Calu3 (cell line): ENCODE results near the gene GFRA1. TPM values are rescaled to one million over a fixed set of nuclear protein-coding genes. Genes with fewer than 3 reads are reported as not detected.

Experiments used
- BruUV-seq: library from RNA; stranded (reverse); fragments of 400-500 nt; replicated peaks from 2 replicates; lab custom pipeline; 2021; lab: Mats Ljungman, UMichigan
- CTCF ChIA-PET: fragments of 300-600 bp; sonication (Branson Sonifier 250); formaldehyde crosslinking; loops from one replicate; lab custom pipeline; 2022; ENCODE audit warnings: antibody characterized with exemption; lab: Charles Lee
- DNase-seq: peaks from one replicate; pipeline ENCODE4 v3.0.0; 2022
- H3K27ac Mint-ChIP-seq: one replicate; pipeline ENCODE4 v1.8.0; 2022; ENCODE audit warnings: mixed read lengths; ENCODE audit not compliant: unreplicated experiment
- H3K27me3 Mint-ChIP-seq: one replicate; pipeline ENCODE4 v1.8.0; 2022; ENCODE audit warnings: mixed read lengths; ENCODE audit not compliant: unreplicated experiment
- H3K36me3 Mint-ChIP-seq: one replicate; pipeline ENCODE4 v1.8.0; 2022; ENCODE audit warnings: mild to moderate bottlenecking, moderate library complexity, mixed read lengths; ENCODE audit not compliant: insufficient read depth, unreplicated experiment
- H3K4me1 Mint-ChIP-seq: one replicate; pipeline ENCODE4 v1.8.0; 2022; ENCODE audit warnings: mild to moderate bottlenecking, low read depth, mixed read lengths; ENCODE audit not compliant: unreplicated experiment
- H3K4me3 Mint-ChIP-seq: one replicate; pipeline ENCODE4 v1.8.0; 2022; ENCODE audit warnings: mild to moderate bottlenecking, low read depth, moderate library complexity, mixed read lengths; ENCODE audit not compliant: unreplicated experiment
- H3K9me3 Mint-ChIP-seq: one replicate; pipeline ENCODE4 v1.8.0; 2022; ENCODE audit warnings: low read depth, mixed read lengths; ENCODE audit not compliant: unreplicated experiment
- CTCF ChIP-seq: fragments of 200-600 bp; IDR thresholded peaks from one replicate; pipeline ENCODE4 v1.8.0; 2022; ENCODE audit warnings: antibody characterized with exemption; ENCODE audit not compliant: unreplicated experiment
- intact Hi-C: fragments of 100-400 bp; cut with micrococcal nuclease; formaldehyde crosslinking; loops from one replicate; pipeline ENCODE4 v1.10.0; 2022; ENCODE audit not compliant: unreplicated experiment
- total RNA-seq: library from RNA; stranded (reverse); gene quantifications from 2 replicates; pipeline ENCODE4 v1.2.3, GENCODE V29; 2022

The GFRA1 gene
- total RNA-seq, 1 experiment from 2014 or later, result not detected

- Mint-ChIP-seq H3K27me3 (no peaks in the 10 kb centered on the region), H3K27ac (no peak overlapping the region), H3K9me3 (peaks cover 3% of the 10 kb centered on the region), H3K4me1 (no peaks in the 10 kb centered on the region), H3K36me3 (no peaks in the 10 kb centered on the region), H3K4me3 (no peak overlapping the region)
- no peak for DNase-seq
- intact Hi-C loops, result no loop called here
- no peak for TF ChIP-seq CTCF
- no TSS peak for BruUV-seq
- CTCF ChIA-PET, result no interaction called here
Observed at GRCh38 chr10:116183733-116184511, 89.1 kb downstream of the GFRA1 start.

GRCh38 chr10:116182426-116182825, 90.6 kb downstream of the GFRA1 start:
- no TSS peak for BruUV-seq
- peaks cover 3% of the 10 kb centered on the region for H3K9me3 Mint-ChIP-seq
- CTCF ChIA-PET, result no interaction called here
- intact Hi-C loops, result no loop called here
- H3K27me3 Mint-ChIP-seq, result no peaks in the 10 kb centered on the region
- TF ChIP-seq CTCF, result no peak
- no peaks in the 10 kb centered on the region for H3K4me1 Mint-ChIP-seq
- H3K27ac Mint-ChIP-seq, result no peak overlapping the region
- no peaks in the 10 kb centered on the region for H3K36me3 Mint-ChIP-seq
- no peak overlapping the region for H3K4me3 Mint-ChIP-seq
- DNase-seq, result no peak

- H3K4me3 Mint-ChIP-seq, result no peak overlapping the region
- CTCF ChIA-PET, result no interaction called here
Observed at GRCh38 chr10:116178086-116178605, 94.9 kb downstream of the GFRA1 start.

GRCh38 chr10:116175231-116175630, 97.8 kb downstream of the GFRA1 start:
- CTCF ChIA-PET, result no interaction called here
- intact Hi-C loops, result no loop called here
- TF ChIP-seq CTCF, result no peak
- H3K4me1 Mint-ChIP-seq, result no peaks in the 10 kb centered on the region
- no peaks in the 10 kb centered on the region for H3K36me3 Mint-ChIP-seq
- DNase-seq, result no peak
- H3K4me3 Mint-ChIP-seq, result no peak overlapping the region
- no peak overlapping the region for H3K27ac Mint-ChIP-seq
- peaks cover 14% of the 10 kb centered on the region for H3K27me3 Mint-ChIP-seq
- peaks cover 3% of the 10 kb centered on the region for H3K9me3 Mint-ChIP-seq
- no TSS peak for BruUV-seq

More at GRCh38 chr10:116178086-116178605, 94.9 kb downstream of the GFRA1 start:
- Mint-ChIP-seq H3K27ac (no peak overlapping the region), H3K4me1 (no peaks in the 10 kb centered on the region), H3K36me3 (no peaks in the 10 kb centered on the region), H3K9me3 (peaks cover 3% of the 10 kb centered on the region), H3K27me3 (no peaks in the 10 kb centered on the region)
- DNase-seq, result no peak
- intact Hi-C loops, result no loop called here
- no TSS peak for BruUV-seq
- TF ChIP-seq CTCF, result no peak
